H54 (cell line): ENCODE data around the gene SRPX2.
"Not testable (repeated sequence)": the region's sequence is repeated elsewhere in the genome, so short reads cannot be mapped to it uniquely, and the experiment has no call there.

Source experiments
- DNase-seq: peaks from one replicate; pipeline ENCODE4 v3.0.0; 2011; ENCODE audit warnings: low spot score, mixed read lengths; ENCODE audit not compliant: insufficient read length
- FAIRE-seq: peaks from 3 replicates; lab custom pipeline; 2011; peaks lifted over from hg19 to GRCh38; lab: Jason Lieb, UNC
- POLR2A ChIP-seq: IDR thresholded peaks from 2 replicates; pipeline ENCODE4 v1.6.1; 2011; ENCODE audit warnings: low read depth, mild to moderate bottlenecking, low read length

The SRPX2 gene

GRCh38 chrX:100700809-100701208, 56.8 kb downstream of the SRPX2 start:
- DNase-seq, result no peak
- no peak for FAIRE-seq
- TF ChIP-seq POLR2A, result no peak

- no peak for TF ChIP-seq POLR2A
- FAIRE-seq (no peak), DNase-seq (no peak)
Measured at GRCh38 chrX:100704581-100705203, 60.7 kb downstream of the SRPX2 start.

GRCh38 chrX:100710816-100711215, 66.8 kb downstream of the SRPX2 start:
- no peak for FAIRE-seq
- TF ChIP-seq POLR2A, result no peak
- DNase-seq, result no peak

- FAIRE-seq (no peak), DNase-seq (no peak)
- TF ChIP-seq POLR2A, result no peak
Measured at GRCh38 chrX:100717363-100717762, 73.4 kb downstream of the SRPX2 start.

- DNase-seq (no peak), FAIRE-seq (no peak)
- no peak for TF ChIP-seq POLR2A
Measured at GRCh38 chrX:100719139-100719538, 75.1 kb downstream of the SRPX2 start.

GRCh38 chrX:100720301-100720700, 76.3 kb downstream of the SRPX2 start:
- FAIRE-seq, result no peak
- no peak for DNase-seq
- no peak for TF ChIP-seq POLR2A

- no peak for TF ChIP-seq POLR2A
- DNase-seq (no peak), FAIRE-seq (no peak)
Measured at GRCh38 chrX:100721328-100721727, 77.3 kb downstream of the SRPX2 start.

- DNase-seq, FAIRE-seq: not testable (repeated sequence)
Measured at GRCh38 chrX:100724006-100724405, 80.0 kb downstream of the SRPX2 start.
